Sigmoid colon (tissue), 4 donors: ENCODE results near the gene SLC17A9.

Experiments
- CTCF ChIP-seq, 4 experiments: fragments of 450-650 bp in 3 of 4; fragments of 200-600 bp in 1 of 4; IDR thresholded peaks; one replicate each; pipeline ENCODE4 v1.5.1; 2016 to 2019; ENCODE audit warnings: antibody characterized with exemption in 4 of 4, mild to moderate bottlenecking in 3 of 4, moderate library complexity in 2 of 4
- EP300 ChIP-seq, 4 donors: sonication (generic); formaldehyde crosslinking; IDR thresholded peaks; one replicate each; pipeline ENCODE4 v1.6.1; 2017; ENCODE audit warnings: antibody characterized with exemption in 4 of 4
- POLR2A ChIP-seq, 2 donors: fragments of 450-650 bp; IDR thresholded peaks; one replicate each; pipeline ENCODE4 v1.6.1; 2016; ENCODE audit warnings: antibody characterized with exemption in 2 of 2, mild to moderate bottlenecking in 2 of 2, moderate library complexity in 2 of 2

- TF ChIP-seq CTCF (IDR thresholded peaks at IDR 0.05) (no peak), POLR2A (IDR thresholded peaks at IDR 0.05) (no peak), EP300 (IDR thresholded peaks at IDR 0.05) (no peak)
Measured at GRCh38 chr20:62965363-62965771, 12.9 kb downstream of the SLC17A9 start.
